Cardiac muscle cell (in vitro differentiated cells and primary cell): ENCODE data around the gene C13orf46. TPM values are rescaled to one million over a fixed set of nuclear protein-coding genes. Genes with fewer than 3 reads are reported as not detected.

Source experiments
- DNase-seq, 2 donors: peaks; one replicate each; pipeline versions ENCODE4 v3.0.0 to v3.0.0-alpha.2; 2010 to 2017; ENCODE audit warnings: low read depth in 1 of 2, low spot score in 1 of 2
- H3K27ac ChIP-seq: fragments of 200-600 bp; sonication (generic); 2 replicates; pipeline ENCODE4 v1.5.1; 2016
- H3K27me3 ChIP-seq: fragments of 200-600 bp; sonication (generic); 2 replicates; pipeline ENCODE4 v1.6.0; 2016; ENCODE audit warnings: control low read depth
- H3K36me3 ChIP-seq: fragments of 200-600 bp; sonication (generic); 2 replicates; pipeline ENCODE4 v1.5.1; 2016; ENCODE audit warnings: control low read depth
- H3K4me1 ChIP-seq: fragments of 200-600 bp; sonication (generic); 2 replicates; pipeline ENCODE4 v1.8.1; 2017; ENCODE audit warnings: low read depth, mild to moderate bottlenecking, mixed run types
- H3K4me3 ChIP-seq: fragments of 200-600 bp; sonication (generic); 2 replicates; pipeline ENCODE4 v1.5.1; 2016; ENCODE audit warnings: mild to moderate bottlenecking
- H3K9me3 ChIP-seq: fragments of 200-600 bp; sonication (generic); 2 replicates; pipeline ENCODE4 v1.5.1; 2017; ENCODE audit warnings: low read depth, mild to moderate bottlenecking, control low read depth
- polyA plus RNA-seq: library from polyadenylated mRNA; unstranded; fragments of >200 nt; fragmentation: Nextera tagmentation; extraction: Ambion mirVana; gene quantifications from 2 replicates; pipeline ENCODE4 v1.2.1, GENCODE V29; 2016
- total RNA-seq: library from RNA; depleted of rRNA; stranded (reverse); fragments of >200 nt; gene quantifications from 2 replicates; pipeline ENCODE4 v1.2.3, GENCODE V29; 2016
- TF ChIP-seq, protein P1 (sequence below): IDR thresholded peaks from 2 replicates; pipeline ENCODE4 v1.5.1; 2012; ENCODE audit warnings: low read depth, mild to moderate bottlenecking, low read length

The C13orf46 gene
- total and polyA plus RNA-seq, 2 experiments from 2014 or later: 0.35 TPM; not detected in 1

- no peaks in the 10 kb centered on the region for H3K4me1 ChIP-seq
- no peak for DNase-seq
- no peaks in the 10 kb centered on the region for H3K27me3 ChIP-seq
- H3K9me3 ChIP-seq: no peaks in the 10 kb centered on the region
- TF ChIP-seq, protein P1, sequence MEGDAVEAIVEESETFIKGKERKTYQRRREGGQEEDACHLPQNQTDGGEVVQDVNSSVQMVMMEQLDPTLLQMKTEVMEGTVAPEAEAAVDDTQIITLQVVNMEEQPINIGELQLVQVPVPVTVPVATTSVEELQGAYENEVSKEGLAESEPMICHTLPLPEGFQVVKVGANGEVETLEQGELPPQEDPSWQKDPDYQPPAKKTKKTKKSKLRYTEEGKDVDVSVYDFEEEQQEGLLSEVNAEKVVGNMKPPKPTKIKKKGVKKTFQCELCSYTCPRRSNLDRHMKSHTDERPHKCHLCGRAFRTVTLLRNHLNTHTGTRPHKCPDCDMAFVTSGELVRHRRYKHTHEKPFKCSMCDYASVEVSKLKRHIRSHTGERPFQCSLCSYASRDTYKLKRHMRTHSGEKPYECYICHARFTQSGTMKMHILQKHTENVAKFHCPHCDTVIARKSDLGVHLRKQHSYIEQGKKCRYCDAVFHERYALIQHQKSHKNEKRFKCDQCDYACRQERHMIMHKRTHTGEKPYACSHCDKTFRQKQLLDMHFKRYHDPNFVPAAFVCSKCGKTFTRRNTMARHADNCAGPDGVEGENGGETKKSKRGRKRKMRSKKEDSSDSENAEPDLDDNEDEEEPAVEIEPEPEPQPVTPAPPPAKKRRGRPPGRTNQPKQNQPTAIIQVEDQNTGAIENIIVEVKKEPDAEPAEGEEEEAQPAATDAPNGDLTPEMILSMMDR: no peak
- H3K36me3 ChIP-seq: no peaks in the 10 kb centered on the region
- no peak overlapping the region for H3K4me3 ChIP-seq
- H3K27ac ChIP-seq: no peak overlapping the region
These were observed 7.3 kb upstream of the C13orf46 start for GRCh38 chr13:113981194-113981605.

DNA sequence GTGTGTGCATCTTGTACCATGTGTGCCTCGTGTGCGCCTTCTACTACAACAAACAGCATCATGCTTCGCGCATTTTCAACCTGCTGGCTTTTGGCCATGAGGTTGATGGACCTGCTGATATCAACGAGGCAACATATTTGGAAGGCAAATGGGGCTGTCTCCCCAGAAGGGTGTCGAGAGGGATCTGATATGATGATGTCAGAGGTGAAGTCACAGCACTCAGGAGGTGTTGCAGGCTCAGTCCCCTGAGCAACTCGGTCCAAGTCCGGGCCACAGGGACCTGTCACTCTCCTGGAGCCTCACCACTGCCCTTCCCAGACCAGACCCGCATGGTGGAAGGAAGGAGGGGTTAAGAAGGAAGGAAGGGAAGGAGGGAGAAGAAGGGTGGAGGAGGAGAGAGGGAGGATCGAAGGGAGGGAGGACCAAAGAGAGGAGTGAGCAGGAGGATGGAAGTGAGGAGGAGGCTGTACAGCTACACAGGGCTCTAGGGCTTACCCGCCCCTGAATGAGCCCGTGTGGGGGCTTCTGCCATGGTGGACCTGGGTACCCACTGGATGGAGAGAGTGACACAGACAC, 6.7 kb upstream of the C13orf46 start:
- Histone ChIP-seq H3K27me3 (no peaks in the 10 kb centered on the region), H3K4me3 (no peak overlapping the region), H3K27ac (no peak overlapping the region), H3K4me1 (no peaks in the 10 kb centered on the region), H3K36me3 (no peaks in the 10 kb centered on the region), H3K9me3 (no peaks in the 10 kb centered on the region)
- TF ChIP-seq, protein P1: no peak
- DNase-seq: no peak

- Histone ChIP-seq H3K27me3 (no peaks in the 10 kb centered on the region), H3K36me3 (peaks cover 2% of the 10 kb centered on the region)
These were observed 6.1 kb upstream of the C13orf46 start for GRCh38 chr13:113979791-113980471.

DNA sequence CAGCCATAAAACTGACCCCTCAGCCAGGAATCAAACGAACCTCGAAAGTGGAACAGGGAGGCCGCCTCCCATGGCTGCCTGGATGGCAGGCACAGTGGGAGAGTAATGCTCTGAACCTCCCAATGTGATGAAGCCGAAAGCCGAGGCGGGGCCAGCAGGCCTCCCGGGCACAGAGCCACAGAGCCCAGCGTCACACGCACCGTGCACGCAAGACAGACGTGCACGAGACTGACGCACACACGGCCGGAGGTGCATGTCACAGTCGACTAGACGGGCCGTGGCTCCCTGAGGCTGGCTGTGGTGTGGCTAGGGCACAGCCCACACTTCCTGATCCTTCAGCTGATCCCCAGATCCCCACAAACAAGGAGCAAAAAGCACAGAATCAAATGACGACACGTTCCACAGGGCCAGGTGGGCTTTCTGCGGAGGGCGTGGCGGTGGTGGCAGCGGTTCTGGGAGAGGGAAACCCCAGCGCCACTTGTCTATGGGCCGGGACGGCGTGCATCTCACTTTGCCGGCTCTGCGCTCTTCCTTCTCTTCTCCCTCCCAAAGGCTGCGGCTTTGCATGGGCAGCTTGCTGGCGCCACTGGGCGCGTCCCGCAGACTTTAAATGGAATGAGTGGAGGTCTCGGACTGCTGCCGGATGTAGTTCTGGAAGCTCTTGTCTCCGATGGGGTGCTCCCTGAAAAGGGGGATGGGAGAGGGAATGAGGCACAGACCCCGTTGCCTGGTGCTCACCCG, 5.0 kb upstream of the C13orf46 start:
- H3K27me3 ChIP-seq: no peaks in the 10 kb centered on the region
- DNase-seq: no peak

More at GRCh38 chr13:113979791-113980471, 6.1 kb upstream of the C13orf46 start:
- Histone ChIP-seq H3K4me1 (no peaks in the 10 kb centered on the region), H3K27ac (no peak overlapping the region), H3K9me3 (no peaks in the 10 kb centered on the region), H3K4me3 (no peak overlapping the region)
- DNase-seq: no peak
- TF ChIP-seq, protein P1: no peak

DNA sequence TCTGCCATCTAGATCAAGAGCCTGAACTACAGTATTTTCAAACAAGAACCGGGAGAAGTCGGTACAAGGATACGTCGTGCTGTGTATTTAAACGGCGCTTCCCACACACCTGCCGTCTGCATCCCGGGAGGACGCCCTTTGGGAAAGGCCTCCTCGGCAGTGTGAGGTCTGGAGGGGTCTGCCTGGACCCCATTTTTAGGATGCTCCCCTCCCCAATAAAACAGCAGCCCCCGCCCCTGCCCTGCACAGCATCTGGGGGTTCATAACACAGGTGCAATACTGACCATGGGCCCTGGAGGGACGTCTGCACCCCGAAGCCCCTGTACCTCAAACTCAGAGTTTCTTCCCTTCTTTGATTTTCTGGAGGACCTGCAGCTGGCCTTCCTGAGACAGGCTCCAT, 4.1 kb upstream of the C13orf46 start:
- H3K36me3 ChIP-seq: peaks cover 2% of the 10 kb centered on the region
- DNase-seq: no peak
- no peaks in the 10 kb centered on the region for H3K9me3 ChIP-seq
- H3K4me1 ChIP-seq: no peaks in the 10 kb centered on the region
- TF ChIP-seq, protein P1: no peak
- H3K4me3 ChIP-seq: no peak overlapping the region
- no peak overlapping the region for H3K27ac ChIP-seq
- no peaks in the 10 kb centered on the region for H3K27me3 ChIP-seq

More for the DNA sequence above, 5.0 kb upstream of the C13orf46 start:
- Histone ChIP-seq H3K36me3 (peaks cover 2% of the 10 kb centered on the region), H3K9me3 (no peaks in the 10 kb centered on the region), H3K4me3 (no peak overlapping the region), H3K27ac (no peak overlapping the region), H3K4me1 (no peaks in the 10 kb centered on the region)
- TF ChIP-seq, protein P1: no peak
